Brain pericyte (primary cell): Measurements from ENCODE around the gene BRIX1.
"Not testable (repeated sequence)": the region's sequence is repeated elsewhere in the genome, so short reads cannot be mapped to it uniquely, and the experiment has no call there.

Experiments
- DNase-seq: peaks from one replicate; pipeline ENCODE4 v3.0.0-alpha.2; 2012; ENCODE audit warnings: low read depth, low spot score

Gene BRIX1

GRCh38 chr5:34959323-34959722 lies 43.8 kb downstream of the BRIX1 start:
- no peak for DNase-seq

DNA sequence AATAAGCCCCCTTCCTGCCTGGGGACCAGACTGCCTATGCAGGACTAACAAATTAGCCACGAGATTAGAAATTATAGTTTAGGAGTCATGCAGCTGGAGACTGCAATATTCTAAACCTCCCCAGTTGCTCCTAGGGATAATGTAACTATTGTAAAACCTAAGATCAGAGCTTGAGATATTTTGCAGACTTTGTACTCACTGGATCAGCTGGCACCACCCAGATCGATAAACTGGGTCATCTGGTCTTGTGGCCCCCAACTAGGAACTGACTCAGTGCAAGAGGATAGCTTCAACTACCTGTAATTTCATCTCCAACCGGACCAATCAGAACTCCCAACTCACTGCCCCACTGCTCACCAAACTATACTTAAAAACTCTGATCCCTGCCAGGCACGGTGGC lies 52.0 kb downstream of the BRIX1 start:
- DNase-seq = no peak

- no peak for DNase-seq
Observed at GRCh38 chr5:34968258-34968657, 52.7 kb downstream of the BRIX1 start.

DNA sequence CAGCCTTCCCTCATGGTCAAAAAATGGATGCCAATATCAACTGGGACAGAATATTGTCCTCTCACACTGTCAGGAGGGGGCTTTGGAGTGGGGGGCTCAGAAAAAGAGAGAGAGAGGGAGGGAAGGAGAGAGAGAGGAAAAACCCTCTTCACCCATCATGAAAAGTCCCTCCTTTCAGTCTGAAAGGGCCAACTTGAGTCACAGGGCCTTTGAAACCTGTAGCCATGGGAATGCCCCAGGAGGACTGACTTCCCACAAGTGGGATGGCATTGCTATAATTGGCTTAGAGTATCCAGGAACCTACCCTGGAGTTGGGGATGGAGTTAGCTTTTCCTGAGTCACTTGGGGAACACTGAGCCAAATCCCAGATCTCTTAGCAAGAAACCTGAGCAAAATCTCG lies 55.0 kb downstream of the BRIX1 start:
- no peak for DNase-seq

DNA sequence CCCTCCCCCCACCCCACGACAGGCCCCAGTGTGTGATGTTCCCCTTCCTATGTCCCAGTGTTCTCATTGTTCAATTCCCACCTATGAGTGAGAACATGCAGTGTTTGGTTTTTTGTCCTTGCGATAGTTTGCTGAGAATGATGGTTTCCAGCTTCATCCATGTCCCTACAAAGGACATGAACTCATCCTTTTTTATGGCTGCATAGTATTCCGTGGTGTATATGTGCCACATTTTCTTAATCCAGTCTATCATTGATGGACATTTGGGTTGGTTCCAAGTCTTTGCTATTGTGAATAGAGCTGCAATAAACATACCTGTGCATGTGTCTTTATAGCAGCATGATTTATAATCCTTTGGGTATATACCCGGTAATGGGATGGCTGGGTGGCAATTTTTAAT lies 56.1 kb downstream of the BRIX1 start:
- not testable (repeated sequence) for DNase-seq
